Testis (tissue), 3 donors: ENCODE measurements around the gene MLXIPL. TPM values are rescaled to one million over a fixed set of nuclear protein-coding genes. Genes with fewer than 3 reads are reported as not detected.

Source experiments
- DNase-seq: peaks from one replicate; pipeline ENCODE4 v3.0.0-alpha.2; 2019
- H3K27ac ChIP-seq, 2 donors: fragments of 200-600 bp; sonication (generic); one replicate each; pipeline ENCODE4 v1.5.1; 2019
- H3K27me3 ChIP-seq: fragments of 200-600 bp; sonication (generic); one replicate; pipeline ENCODE4 v1.5.1; 2019
- H3K36me3 ChIP-seq: fragments of 200-600 bp; sonication (generic); one replicate; pipeline ENCODE4 v1.5.1; 2017; ENCODE audit warnings: low read depth; ENCODE audit errors: missing control alignments
- H3K4me1 ChIP-seq: fragments of 200-600 bp; sonication (generic); one replicate; pipeline ENCODE4 v1.5.1; 2019
- H3K4me3 ChIP-seq, 2 donors: fragments of 200-600 bp; sonication (generic); one replicate each; pipeline ENCODE4 v1.5.1; 2017 to 2019
- H3K9me3 ChIP-seq: fragments of 200-600 bp; sonication (generic); one replicate; pipeline ENCODE4 v1.5.1; 2017
- POLR2A ChIP-seq: fragments of 450-650 bp; IDR thresholded peaks from one replicate; pipeline ENCODE4 v1.6.1; 2017; ENCODE audit warnings: antibody characterized with exemption, mild to moderate bottlenecking, moderate library complexity
- WGBS, 2 donors: methylation state at CpG; one replicate each; pipeline ENCODE4 v1.1.5; 2018; 5-methylcytosine and 5-hydroxymethylcytosine counted together
- intact Hi-C: fragments of 100-400 bp; cut with DNase I; formaldehyde crosslinking; loops from one replicate; pipeline ENCODE4 v1.15.1; 2023; ENCODE audit warnings: low total_unique reads
- polyA plus RNA-seq: library from polyadenylated mRNA; stranded (reverse); fragments of 350-450 nt; fragmentation: Illumina TruSeq; extraction: RNeasy Lipid Tissue Mini Kit (QIAGEN cat#74804); gene quantifications from one replicate; pipeline ENCODE4 v1.2.3, GENCODE V29; 2014; ENCODE audit warnings: low read depth, low replicate concordance; ENCODE audit not compliant: insufficient read depth
- total RNA-seq, 2 donors: library from RNA; depleted of rRNA; stranded (reverse); fragments of >200 nt; gene quantifications; one replicate each; pipeline ENCODE4 v1.2.3, GENCODE V29; 2016
- TF ChIP-seq, protein P1 (sequence below), 3 experiments: fragments of 450-650 bp in 2 of 3; fragments of 200-600 bp in 1 of 3; sonication (generic) in 1 of 3; IDR thresholded peaks; one replicate each; pipeline ENCODE4 v1.5.1; 2016 to 2019; ENCODE audit warnings: antibody characterized with exemption in 3 of 3, mild to moderate bottlenecking in 2 of 3, moderate library complexity in 1 of 3

The MLXIPL gene
- total and polyA plus RNA-seq, 3 donors from 2014 or later: 34.2 to 215 (median 160) TPM

DNA sequence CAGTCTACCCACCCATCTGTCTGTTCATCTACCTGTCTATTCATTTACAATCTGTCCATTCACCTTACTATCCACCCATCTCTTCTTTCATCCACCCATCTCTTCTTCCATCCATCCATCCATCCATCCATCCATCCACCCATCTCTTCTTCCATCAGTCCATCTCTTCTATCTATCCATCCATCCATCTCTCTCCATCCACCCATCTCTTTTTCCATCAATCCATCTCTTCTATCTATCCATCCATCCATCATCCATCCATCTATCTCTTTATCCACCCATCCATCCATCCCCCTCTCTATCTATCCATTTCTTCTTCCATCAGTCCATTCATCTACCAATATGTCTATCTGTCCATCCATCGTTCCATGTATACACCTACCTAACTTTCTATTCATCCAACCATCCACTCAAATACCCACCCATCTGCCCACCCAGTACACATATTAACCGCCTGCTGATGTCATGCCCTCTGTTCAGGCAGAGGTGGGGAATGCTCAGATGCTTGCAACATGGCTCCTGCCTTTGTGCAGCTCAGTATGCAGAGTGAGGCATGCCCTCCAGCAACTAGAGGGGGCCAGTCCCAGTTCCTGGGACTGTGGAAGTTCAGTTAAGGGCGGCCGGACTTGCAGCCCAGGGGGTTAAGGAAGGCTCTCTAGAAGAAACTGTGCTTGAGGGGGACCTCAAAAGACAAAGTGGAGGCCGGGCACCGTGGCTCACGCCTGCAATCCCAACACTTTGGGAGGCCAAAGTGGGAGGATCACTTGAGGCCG, 11.3 kb upstream of the MLXIPL start:
- intact Hi-C loops: no loop called here
- WGBS, 2 donors: 89% methylated on average over 8 of the region's 8 CpGs
- no peaks in the 10 kb centered on the region for H3K9me3 ChIP-seq

DNA sequence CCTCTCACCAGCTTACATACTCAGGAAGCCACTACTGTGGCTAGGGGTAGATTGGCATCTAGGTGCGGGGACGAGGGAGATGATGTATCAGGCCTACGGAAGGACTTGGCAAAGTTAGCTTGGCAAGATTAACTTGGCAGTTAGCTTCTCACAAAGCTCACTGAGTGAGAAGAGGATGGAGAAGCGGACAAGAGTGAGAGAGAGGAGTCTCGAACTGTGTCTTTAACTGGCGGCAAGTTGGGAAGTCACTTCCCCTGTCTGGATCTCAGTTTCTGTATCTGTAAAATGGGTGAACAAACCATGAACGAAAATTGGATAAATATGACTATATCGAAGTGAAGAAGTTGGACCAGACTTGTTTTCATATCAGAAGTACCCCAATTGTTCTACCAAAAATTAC, 9.5 kb upstream of the MLXIPL start:
- Histone ChIP-seq H3K4me3 (no peak overlapping the region), H3K9me3 (no peaks in the 10 kb centered on the region), H3K27ac (no peak overlapping the region), H3K27me3 (no peaks in the 10 kb centered on the region), H3K36me3 (no peaks in the 10 kb centered on the region), H3K4me1 (no peaks in the 10 kb centered on the region)
- 86 to 89% methylated on average over 8 of the region's 8 CpGs for WGBS, 2 donors
- TF ChIP-seq POLR2A: no peak
- TF ChIP-seq, protein P1, sequence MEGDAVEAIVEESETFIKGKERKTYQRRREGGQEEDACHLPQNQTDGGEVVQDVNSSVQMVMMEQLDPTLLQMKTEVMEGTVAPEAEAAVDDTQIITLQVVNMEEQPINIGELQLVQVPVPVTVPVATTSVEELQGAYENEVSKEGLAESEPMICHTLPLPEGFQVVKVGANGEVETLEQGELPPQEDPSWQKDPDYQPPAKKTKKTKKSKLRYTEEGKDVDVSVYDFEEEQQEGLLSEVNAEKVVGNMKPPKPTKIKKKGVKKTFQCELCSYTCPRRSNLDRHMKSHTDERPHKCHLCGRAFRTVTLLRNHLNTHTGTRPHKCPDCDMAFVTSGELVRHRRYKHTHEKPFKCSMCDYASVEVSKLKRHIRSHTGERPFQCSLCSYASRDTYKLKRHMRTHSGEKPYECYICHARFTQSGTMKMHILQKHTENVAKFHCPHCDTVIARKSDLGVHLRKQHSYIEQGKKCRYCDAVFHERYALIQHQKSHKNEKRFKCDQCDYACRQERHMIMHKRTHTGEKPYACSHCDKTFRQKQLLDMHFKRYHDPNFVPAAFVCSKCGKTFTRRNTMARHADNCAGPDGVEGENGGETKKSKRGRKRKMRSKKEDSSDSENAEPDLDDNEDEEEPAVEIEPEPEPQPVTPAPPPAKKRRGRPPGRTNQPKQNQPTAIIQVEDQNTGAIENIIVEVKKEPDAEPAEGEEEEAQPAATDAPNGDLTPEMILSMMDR (IDR thresholded peaks at IDR 0.05): no peak
- intact Hi-C loops: no loop called here
- DNase-seq: no peak

More for the DNA sequence above, 11.3 kb upstream of the MLXIPL start:
- Histone ChIP-seq H3K4me1 (no peaks in the 10 kb centered on the region), H3K27ac (no peak overlapping the region), H3K36me3 (no peaks in the 10 kb centered on the region), H3K27me3 (no peaks in the 10 kb centered on the region), H3K4me3 (no peak overlapping the region)
- TF ChIP-seq, protein P1 (IDR thresholded peaks at IDR 0.05): no peak
- TF ChIP-seq POLR2A: no peak
- DNase-seq: no peak

DNA sequence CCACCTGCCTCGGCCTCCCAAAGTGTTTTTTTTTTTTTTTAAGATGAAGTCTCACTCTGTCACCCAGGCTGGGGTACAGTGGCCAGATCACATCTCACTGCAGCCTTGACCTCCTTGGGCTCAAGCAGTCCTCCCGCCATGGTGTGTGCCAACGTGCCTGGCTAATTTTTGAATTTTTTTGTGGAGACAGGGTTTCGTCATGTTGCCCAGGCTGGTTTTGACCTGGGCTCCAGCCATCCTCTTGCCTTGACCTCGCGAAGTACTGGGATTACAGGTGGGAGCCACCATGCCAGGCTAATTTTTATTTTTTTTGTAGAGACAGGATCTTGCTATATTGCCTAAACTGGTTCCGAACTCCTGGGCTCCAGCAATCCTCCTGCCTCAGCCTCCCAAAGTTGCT, 9.0 kb upstream of the MLXIPL start:
- DNase-seq: no peak
- intact Hi-C loops: no loop called here
- TF ChIP-seq, protein P1 (IDR thresholded peaks at IDR 0.05): no peak
- no peak for TF ChIP-seq POLR2A
- Histone ChIP-seq H3K27me3 (no peaks in the 10 kb centered on the region), H3K9me3 (no peaks in the 10 kb centered on the region), H3K4me3 (no peak overlapping the region), H3K36me3 (no peaks in the 10 kb centered on the region), H3K4me1 (no peaks in the 10 kb centered on the region), H3K27ac (no peak overlapping the region)
- 75 to 82% methylated on average over 7 of the region's 7 CpGs for WGBS, 2 donors

DNA sequence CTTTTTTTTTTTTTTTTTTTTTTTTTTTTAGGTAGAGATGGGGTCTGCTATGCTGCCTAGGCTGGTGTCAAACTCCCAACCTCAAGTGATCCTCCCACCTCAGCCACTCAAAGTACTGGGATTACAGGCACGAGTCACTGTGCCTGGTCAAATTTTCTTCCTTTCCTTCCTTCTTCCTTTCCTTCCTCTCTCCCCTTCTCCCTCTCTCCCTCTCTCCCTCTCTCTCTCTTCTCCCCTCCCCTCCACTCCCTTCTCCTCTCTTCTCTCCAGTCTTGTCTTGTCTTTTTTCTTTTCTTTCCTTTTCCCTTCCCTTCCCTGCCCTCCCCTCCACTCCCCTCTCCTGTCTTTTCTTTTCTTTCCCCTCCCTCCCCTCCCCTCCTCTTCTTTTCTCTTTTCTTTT, 7.2 kb upstream of the MLXIPL start:
- Histone ChIP-seq H3K9me3 (no peaks in the 10 kb centered on the region), H3K4me1 (no peaks in the 10 kb centered on the region), H3K4me3 (no peak overlapping the region), H3K27ac (no peak overlapping the region), H3K27me3 (no peaks in the 10 kb centered on the region), H3K36me3 (no peaks in the 10 kb centered on the region)
- WGBS, 2 donors: 28 to 40% methylated on average over 1 of the region's 1 CpG
- DNase-seq: no peak
- intact Hi-C loops: no loop called here
- TF ChIP-seq POLR2A: no peak
- TF ChIP-seq, protein P1 (IDR thresholded peaks at IDR 0.05): no peak

DNA sequence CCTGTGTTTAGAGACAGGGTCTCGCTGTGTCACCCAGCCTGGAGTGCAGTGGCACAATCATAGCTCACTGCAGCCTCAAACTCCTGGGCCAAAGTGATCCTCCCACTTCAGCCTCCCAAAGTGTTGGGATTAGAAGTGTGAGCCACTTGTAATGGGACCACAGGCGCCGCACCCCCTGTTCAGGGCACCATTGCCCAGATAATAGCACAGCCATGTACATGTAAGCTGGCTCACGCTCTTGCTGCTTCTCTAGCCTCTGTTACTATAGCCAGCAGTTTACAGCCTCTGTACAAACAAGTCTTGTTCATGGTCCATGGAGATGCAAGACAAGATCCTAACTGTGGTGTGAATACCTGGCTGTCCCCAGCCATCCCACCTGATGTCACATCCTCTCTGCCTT, 4.2 kb upstream of the MLXIPL start:
- peaks cover 6% of the 10 kb centered on the region for H3K4me1 ChIP-seq
- intact Hi-C loops: no loop called here
- H3K36me3 ChIP-seq: no peaks in the 10 kb centered on the region
- H3K27ac ChIP-seq: no peak overlapping the region
- no peaks in the 10 kb centered on the region for H3K9me3 ChIP-seq
- WGBS, 2 donors: 85 to 87% methylated on average over 4 of the region's 4 CpGs
- TF ChIP-seq, protein P1 (IDR thresholded peaks at IDR 0.05): no peak
- no peak for TF ChIP-seq POLR2A
- DNase-seq: no peak
- no peaks in the 10 kb centered on the region for H3K27me3 ChIP-seq
- H3K4me3 ChIP-seq: no peak overlapping the region
